ENCODE data around the gene ZNF416. TPM values are rescaled to one million over a fixed set of nuclear protein-coding genes. Genes with fewer than 3 reads are reported as not detected.

The ZNF416 gene
- total and polyA plus RNA-seq, 9 of the 15 experiments (the other 6 are each of a cell fraction or from before 2014, with no cell fraction given) = 0.20 to 2.0 (median 1.1) TPM

DNA sequence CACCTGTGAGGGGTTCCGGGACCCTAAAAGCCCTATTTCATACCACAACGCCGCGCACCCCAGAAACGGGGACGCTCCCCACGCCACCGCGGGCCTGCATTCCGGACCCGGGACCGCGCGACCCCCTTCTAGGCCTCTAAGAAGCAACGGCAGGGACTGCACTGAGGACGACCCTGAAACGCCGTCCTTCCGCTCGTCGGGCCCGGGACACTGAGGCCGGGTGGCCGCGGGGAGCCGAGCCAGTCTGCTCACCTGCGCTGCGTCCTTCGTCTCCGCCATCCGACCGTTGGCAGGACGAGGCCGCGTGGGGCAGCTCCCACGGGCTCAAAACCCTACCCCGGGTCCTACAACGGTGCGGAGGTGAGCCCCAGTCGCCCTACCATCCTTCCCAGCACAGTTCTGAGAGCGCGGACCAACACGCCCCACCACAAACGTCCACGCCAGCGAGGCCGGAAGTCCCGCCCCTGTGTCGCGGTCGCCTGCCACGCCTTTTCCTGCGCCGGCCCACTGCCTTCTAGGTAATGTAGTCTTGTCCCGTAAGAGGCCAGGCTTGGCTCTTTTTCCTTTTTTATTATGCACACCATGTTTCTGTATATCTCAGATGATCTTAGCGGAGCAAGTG lies 19.2 kb downstream of the ZNF416 start, which contains the start of gene ZNF550 (continued):
- TF ChIP-seq, protein P1, sequence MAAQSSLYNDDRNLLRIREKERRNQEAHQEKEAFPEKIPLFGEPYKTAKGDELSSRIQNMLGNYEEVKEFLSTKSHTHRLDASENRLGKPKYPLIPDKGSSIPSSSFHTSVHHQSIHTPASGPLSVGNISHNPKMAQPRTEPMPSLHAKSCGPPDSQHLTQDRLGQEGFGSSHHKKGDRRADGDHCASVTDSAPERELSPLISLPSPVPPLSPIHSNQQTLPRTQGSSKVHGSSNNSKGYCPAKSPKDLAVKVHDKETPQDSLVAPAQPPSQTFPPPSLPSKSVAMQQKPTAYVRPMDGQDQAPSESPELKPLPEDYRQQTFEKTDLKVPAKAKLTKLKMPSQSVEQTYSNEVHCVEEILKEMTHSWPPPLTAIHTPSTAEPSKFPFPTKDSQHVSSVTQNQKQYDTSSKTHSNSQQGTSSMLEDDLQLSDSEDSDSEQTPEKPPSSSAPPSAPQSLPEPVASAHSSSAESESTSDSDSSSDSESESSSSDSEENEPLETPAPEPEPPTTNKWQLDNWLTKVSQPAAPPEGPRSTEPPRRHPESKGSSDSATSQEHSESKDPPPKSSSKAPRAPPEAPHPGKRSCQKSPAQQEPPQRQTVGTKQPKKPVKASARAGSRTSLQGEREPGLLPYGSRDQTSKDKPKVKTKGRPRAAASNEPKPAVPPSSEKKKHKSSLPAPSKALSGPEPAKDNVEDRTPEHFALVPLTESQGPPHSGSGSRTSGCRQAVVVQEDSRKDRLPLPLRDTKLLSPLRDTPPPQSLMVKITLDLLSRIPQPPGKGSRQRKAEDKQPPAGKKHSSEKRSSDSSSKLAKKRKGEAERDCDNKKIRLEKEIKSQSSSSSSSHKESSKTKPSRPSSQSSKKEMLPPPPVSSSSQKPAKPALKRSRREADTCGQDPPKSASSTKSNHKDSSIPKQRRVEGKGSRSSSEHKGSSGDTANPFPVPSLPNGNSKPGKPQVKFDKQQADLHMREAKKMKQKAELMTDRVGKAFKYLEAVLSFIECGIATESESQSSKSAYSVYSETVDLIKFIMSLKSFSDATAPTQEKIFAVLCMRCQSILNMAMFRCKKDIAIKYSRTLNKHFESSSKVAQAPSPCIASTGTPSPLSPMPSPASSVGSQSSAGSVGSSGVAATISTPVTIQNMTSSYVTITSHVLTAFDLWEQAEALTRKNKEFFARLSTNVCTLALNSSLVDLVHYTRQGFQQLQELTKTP (IDR thresholded peaks at IDR 0.05; ENCODE audit: low read depth in 1 of 2, partially characterized antibody in 2 of 2) = peak in 1 of 2 experiments; percentile 83
- TF ChIP-seq ATF7 (IDR thresholded peaks at IDR 0.05) (peak; percentile 33; the same call in 1 of the 2 replicates), ZNF143 (CRISPR knock-in tag; IDR thresholded peaks at IDR 0.05) (peak; percentile 88), BHLHE40 (IDR thresholded peaks at IDR 0.05; ENCODE audit: low read length) (0 out of 2 replicates have a peak, but pooled peaks have one; percentile 10), RBBP5 (IDR thresholded peaks at IDR 0.05; ENCODE audit: borderline replicate concordance, insufficient read depth, low read length, poor library complexity, severe bottlenecking) (peak; percentile 27), ZNF121 (CRISPR knock-in tag; conservative IDR thresholded peaks at IDR 0.05) (no peak), POLR2G (IDR thresholded peaks at IDR 0.05; ENCODE audit: low read depth, low read length) (peak; percentile 79), MBD2 (IDR thresholded peaks at IDR 0.05; ENCODE audit: borderline replicate concordance, low read depth) (peak; percentile 66), NRF1 (conservative IDR thresholded peaks at IDR 0.05 in 1 of 2, IDR thresholded peaks at IDR 0.05 in 1 of 2) (peak; percentile 34 to 49; a peak in 2 of 4 replicates)
- TF ChIP-seq, protein P2, sequence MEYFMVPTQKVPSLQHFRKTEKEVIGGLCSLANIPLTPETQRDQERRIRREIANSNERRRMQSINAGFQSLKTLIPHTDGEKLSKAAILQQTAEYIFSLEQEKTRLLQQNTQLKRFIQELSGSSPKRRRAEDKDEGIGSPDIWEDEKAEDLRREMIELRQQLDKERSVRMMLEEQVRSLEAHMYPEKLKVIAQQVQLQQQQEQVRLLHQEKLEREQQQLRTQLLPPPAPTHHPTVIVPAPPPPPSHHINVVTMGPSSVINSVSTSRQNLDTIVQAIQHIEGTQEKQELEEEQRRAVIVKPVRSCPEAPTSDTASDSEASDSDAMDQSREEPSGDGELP (CRISPR knock-in tag; IDR thresholded peaks at IDR 0.05; ENCODE audit: borderline replicate concordance) = no peak
- TF ChIP-seq, protein P3, sequence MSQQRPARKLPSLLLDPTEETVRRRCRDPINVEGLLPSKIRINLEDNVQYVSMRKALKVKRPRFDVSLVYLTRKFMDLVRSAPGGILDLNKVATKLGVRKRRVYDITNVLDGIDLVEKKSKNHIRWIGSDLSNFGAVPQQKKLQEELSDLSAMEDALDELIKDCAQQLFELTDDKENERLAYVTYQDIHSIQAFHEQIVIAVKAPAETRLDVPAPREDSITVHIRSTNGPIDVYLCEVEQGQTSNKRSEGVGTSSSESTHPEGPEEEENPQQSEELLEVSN (IDR thresholded peaks at IDR 0.05; ENCODE audit: borderline replicate concordance in 1 of 2, extremely low read depth in 1 of 2, insufficient read depth in 1 of 2, insufficient read length in 1 of 2, low read depth in 1 of 2, low read length in 1 of 2, poor library complexity in 1 of 2, severe bottlenecking in 1 of 2) = peak; percentile 5 to 29
- TF ChIP-seq, protein P4, sequence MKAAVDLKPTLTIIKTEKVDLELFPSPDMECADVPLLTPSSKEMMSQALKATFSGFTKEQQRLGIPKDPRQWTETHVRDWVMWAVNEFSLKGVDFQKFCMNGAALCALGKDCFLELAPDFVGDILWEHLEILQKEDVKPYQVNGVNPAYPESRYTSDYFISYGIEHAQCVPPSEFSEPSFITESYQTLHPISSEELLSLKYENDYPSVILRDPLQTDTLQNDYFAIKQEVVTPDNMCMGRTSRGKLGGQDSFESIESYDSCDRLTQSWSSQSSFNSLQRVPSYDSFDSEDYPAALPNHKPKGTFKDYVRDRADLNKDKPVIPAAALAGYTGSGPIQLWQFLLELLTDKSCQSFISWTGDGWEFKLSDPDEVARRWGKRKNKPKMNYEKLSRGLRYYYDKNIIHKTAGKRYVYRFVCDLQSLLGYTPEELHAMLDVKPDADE (conservative IDR thresholded peaks at IDR 0.05; ENCODE audit: control insufficient read depth, low read depth, low read length) = 0 out of 2 replicates have a peak, but pooled peaks have one; percentile 46
- TF ChIP-seq, protein P5, sequence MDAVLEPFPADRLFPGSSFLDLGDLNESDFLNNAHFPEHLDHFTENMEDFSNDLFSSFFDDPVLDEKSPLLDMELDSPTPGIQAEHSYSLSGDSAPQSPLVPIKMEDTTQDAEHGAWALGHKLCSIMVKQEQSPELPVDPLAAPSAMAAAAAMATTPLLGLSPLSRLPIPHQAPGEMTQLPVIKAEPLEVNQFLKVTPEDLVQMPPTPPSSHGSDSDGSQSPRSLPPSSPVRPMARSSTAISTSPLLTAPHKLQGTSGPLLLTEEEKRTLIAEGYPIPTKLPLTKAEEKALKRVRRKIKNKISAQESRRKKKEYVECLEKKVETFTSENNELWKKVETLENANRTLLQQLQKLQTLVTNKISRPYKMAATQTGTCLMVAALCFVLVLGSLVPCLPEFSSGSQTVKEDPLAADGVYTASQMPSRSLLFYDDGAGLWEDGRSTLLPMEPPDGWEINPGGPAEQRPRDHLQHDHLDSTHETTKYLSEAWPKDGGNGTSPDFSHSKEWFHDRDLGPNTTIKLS (IDR thresholded peaks at IDR 0.05; ENCODE audit: borderline replicate concordance, low read depth) = peak; percentile 73; the same call in 1 of the 2 replicates
- TF ChIP-seq, protein P6, sequence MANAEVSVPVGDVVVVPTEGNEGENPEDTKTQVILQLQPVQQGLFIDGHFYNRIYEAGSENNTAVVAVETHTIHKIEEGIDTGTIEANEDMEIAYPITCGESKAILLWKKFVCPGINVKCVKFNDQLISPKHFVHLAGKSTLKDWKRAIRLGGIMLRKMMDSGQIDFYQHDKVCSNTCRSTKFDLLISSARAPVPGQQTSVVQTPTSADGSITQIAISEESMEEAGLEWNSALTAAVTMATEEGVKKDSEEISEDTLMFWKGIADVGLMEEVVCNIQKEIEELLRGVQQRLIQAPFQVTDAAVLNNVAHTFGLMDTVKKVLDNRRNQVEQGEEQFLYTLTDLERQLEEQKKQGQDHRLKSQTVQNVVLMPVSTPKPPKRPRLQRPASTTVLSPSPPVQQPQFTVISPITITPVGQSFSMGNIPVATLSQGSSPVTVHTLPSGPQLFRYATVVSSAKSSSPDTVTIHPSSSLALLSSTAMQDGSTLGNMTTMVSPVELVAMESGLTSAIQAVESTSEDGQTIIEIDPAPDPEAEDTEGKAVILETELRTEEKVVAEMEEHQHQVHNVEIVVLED (CRISPR knock-in tag; IDR thresholded peaks at IDR 0.05) = peak; percentile 33; the same call in 1 of the 2 replicates
